ENCODE data around the gene WDR41. TPM values are rescaled to one million over a fixed set of nuclear protein-coding genes. Genes with fewer than 3 reads are reported as not detected.
A peak's percentile ranks its signal among the peaks of the same experiment; 100 is the strongest.

WDR41 gene
- total RNA-seq, 1 donor from 2014 or later: 59.6 TPM

DNA sequence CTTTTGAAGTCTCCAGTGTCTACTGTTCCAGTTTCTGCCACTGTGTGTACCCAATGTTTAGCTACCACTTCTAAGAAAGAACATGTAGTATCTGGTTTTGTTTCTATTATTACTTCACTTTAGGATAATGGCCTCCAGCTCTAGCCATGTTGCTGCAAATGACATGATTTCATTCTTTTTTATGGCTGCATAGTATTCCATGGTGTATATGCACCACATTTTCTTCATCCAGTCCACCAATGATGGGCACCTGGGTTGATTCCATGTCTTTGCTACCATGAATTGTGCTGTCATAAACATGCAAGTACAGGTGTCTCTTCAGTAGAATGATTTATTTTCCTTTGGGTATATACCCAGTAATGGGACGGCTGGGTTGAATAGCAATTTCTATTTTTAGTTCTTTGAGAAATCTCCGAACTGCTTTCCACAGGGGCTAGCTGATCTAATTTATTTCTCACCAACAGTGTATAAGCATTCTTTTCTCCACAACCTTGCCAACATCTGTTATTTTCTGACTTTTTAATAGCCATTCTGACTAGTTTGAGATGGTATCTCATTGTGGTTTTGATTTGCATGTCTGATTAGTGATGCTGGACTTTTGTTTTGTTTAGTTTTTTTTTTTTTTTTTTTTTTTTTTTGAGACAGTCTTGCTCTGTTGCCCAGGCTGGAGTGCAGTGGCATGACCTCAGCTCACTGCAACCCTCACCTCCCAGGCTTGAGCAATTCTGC, 68.9 kb downstream of the WDR41 start:
- Mint-ChIP-seq H3K4me3 (no peak overlapping the region), H3K4me1 (ENCODE audit: unreplicated experiment) (peaks cover 5% of the 10 kb centered on the region), H3K36me3 (peaks cover 20% of the 10 kb centered on the region), H3K27ac (no peak overlapping the region), H3K27me3 (no peaks in the 10 kb centered on the region), H3K9me3 (no peaks in the 10 kb centered on the region)
- TF ChIP-seq, protein P1, sequence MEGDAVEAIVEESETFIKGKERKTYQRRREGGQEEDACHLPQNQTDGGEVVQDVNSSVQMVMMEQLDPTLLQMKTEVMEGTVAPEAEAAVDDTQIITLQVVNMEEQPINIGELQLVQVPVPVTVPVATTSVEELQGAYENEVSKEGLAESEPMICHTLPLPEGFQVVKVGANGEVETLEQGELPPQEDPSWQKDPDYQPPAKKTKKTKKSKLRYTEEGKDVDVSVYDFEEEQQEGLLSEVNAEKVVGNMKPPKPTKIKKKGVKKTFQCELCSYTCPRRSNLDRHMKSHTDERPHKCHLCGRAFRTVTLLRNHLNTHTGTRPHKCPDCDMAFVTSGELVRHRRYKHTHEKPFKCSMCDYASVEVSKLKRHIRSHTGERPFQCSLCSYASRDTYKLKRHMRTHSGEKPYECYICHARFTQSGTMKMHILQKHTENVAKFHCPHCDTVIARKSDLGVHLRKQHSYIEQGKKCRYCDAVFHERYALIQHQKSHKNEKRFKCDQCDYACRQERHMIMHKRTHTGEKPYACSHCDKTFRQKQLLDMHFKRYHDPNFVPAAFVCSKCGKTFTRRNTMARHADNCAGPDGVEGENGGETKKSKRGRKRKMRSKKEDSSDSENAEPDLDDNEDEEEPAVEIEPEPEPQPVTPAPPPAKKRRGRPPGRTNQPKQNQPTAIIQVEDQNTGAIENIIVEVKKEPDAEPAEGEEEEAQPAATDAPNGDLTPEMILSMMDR (conservative IDR thresholded peaks at IDR 0.05): no peak
- DNase-seq (ENCODE audit: extremely low spot score, unreplicated experiment): no peak

DNA sequence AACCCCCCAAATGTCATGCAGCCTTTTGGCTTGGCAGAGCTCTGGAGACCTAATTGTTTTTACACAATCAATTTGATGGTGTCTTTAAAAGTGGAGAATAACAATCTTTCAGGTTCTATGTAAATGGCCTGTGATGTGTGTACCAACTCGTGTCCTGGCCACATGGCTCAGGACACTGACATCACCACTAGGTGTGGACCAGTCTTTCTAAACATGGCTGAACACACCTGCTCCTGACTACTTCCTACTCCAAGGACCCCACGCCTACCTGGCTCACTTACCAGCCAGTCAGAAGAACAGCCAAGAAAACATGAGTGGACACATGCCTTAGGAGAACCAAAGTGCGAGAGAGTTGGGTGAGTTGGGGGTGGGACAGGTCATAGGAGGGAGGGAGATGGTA, 71.2 kb downstream of the WDR41 start:
- Mint-ChIP-seq H3K27ac (peak overlapping the region; percentile 50), H3K36me3 (peaks cover 20% of the 10 kb centered on the region), H3K4me1 (ENCODE audit: unreplicated experiment) (peaks cover 12% of the 10 kb centered on the region), H3K27me3 (no peaks in the 10 kb centered on the region), H3K4me3 (no peak overlapping the region), H3K9me3 (no peaks in the 10 kb centered on the region)
- TF ChIP-seq, protein P1 (conservative IDR thresholded peaks at IDR 0.05): no peak
- no peak for DNase-seq (ENCODE audit: extremely low spot score, unreplicated experiment)

DNA sequence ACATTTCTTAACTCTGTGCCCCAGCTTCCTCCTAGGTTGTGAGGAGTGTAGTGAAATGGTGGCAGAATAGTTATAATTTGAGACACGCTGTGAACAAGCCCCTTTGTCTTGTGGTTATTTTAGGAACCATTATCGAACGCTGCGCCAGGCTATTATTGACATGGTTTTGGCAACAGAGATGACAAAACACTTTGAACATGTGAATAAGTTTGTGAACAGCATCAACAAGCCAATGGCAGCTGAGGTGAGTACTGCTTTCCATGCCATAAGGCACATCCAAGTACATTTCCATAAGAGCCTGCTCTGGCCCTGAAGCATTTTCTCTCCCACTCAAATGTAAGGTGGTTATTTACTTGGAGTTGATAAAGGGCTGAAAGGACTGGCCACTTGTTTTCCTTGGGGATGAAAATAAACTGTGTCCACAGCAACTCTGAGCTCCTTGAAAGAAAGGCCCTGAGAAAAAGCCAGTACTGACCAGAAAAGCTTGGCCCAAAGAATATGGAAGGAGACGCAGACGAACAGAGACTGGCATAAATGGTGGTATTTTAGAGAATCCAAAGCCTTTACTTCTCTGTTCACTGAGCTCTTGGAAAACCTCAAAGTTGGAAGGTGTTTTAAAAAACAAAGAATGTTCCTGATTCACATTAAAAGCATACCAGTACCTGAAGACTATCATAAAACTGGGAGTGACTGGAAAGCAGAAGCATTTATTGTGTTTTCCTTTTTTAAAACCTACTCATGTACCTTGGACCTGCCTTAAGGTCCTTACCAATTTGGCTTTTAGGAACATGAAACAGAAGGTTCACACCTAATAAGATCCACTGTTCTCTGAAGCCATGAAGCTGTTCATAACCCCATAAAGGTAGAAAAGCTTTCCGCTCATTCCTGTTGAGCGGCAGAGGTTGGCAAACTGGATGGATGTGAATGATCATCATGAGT, 72.2 kb downstream of the WDR41 start:
- no peaks in the 10 kb centered on the region for H3K9me3 Mint-ChIP-seq
- no peak for DNase-seq (ENCODE audit: extremely low spot score, unreplicated experiment)
- no peak overlapping the region for H3K27ac Mint-ChIP-seq
- H3K36me3 Mint-ChIP-seq: peaks cover 20% of the 10 kb centered on the region
- TF ChIP-seq, protein P1 (conservative IDR thresholded peaks at IDR 0.05): no peak
- H3K4me1 Mint-ChIP-seq (ENCODE audit: unreplicated experiment): peaks cover 12% of the 10 kb centered on the region
- no peak overlapping the region for H3K4me3 Mint-ChIP-seq
- H3K27me3 Mint-ChIP-seq: no peaks in the 10 kb centered on the region

DNA sequence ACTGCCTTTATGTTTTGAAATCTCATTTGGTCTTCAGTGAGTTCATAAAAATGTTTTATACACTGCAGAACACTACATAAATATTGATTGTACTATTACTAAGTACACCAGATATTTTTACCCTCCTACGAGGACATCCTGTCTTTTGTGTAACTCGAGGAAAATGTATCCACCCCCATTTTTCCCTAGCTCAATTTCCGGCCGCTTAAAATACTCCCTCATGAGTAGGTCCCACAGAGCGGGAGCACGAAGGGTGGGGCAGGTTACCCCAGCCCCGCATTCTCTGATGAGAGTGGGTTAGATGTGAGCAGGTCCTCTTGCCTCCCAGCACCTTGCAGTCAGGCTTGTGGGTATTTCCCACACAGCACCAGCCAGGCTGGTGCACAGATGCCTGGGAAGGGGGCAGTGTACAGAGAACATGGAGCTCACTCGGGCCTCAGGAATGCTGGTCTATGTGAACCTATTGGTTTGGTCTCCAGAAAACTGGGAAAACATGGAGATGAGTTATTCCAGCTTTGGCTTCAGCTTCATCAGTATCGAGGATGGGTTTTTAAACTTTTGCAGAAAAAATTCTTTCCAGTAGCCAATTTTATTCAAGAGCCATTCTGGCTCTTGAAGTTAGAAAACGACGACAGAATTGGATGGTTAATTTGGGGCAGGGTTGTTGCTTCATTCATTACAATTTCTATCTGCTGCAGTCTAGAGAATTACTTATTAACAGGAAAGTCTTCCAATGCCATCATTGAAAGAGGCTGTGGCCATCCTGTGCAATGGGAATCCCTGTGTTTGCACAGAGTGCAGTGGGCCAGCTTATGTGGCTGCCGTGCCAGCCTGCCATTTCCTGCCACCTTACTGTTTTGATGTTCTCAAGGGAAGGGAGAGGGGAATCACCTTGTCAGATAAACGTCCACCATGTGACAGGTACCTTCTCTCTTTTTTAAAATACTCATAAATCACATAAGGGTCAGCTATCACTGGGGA, 73.2 kb downstream of the WDR41 start:
- Mint-ChIP-seq H3K27ac (no peak overlapping the region), H3K36me3 (peaks cover 20% of the 10 kb centered on the region)
- TF ChIP-seq, protein P1 (conservative IDR thresholded peaks at IDR 0.05): no peak

DNA sequence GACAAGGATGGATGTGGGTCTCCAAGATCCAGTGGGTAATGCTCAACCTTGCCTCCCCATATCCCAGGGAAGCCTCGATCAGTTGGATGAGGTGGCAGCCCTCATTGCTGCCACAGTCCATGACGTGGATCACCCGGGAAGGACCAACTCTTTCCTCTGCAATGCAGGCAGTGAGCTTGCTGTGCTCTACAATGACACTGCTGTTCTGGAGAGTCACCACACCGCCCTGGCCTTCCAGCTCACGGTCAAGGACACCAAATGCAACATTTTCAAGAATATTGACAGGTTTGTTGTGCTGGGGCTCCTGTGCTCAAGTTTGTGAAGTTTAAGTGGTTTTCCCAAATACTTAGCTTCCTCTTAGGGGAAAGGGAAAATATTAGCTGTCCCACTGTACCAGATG, 74.0 kb downstream of the WDR41 start:
- Mint-ChIP-seq H3K4me1 (ENCODE audit: unreplicated experiment) (peaks cover 12% of the 10 kb centered on the region), H3K9me3 (no peaks in the 10 kb centered on the region), H3K27me3 (no peaks in the 10 kb centered on the region), H3K4me3 (no peak overlapping the region), H3K27ac (no peak overlapping the region), H3K36me3 (peaks cover 20% of the 10 kb centered on the region)
- TF ChIP-seq, protein P1 (conservative IDR thresholded peaks at IDR 0.05): no peak
- no peak for DNase-seq (ENCODE audit: extremely low spot score, unreplicated experiment)

More for the DNA sequence above, 73.2 kb downstream of the WDR41 start:
- Mint-ChIP-seq H3K4me3 (no peak overlapping the region), H3K9me3 (no peaks in the 10 kb centered on the region), H3K4me1 (ENCODE audit: unreplicated experiment) (peaks cover 12% of the 10 kb centered on the region), H3K27me3 (no peaks in the 10 kb centered on the region)
- no peak for DNase-seq (ENCODE audit: extremely low spot score, unreplicated experiment)

Measured in type B pancreatic cell (in vitro differentiated cells).